ENCODE data around the gene FOXD4. TPM values are rescaled to one million over a fixed set of nuclear protein-coding genes. Genes with fewer than 3 reads are reported as not detected.
"Not testable (repeated sequence)": the region's sequence is repeated elsewhere in the genome, so short reads cannot be mapped to it uniquely, and the experiment has no call there.

FOXD4 gene
- polyA plus RNA-seq, 1 experiment = 0.17 TPM

DNA sequence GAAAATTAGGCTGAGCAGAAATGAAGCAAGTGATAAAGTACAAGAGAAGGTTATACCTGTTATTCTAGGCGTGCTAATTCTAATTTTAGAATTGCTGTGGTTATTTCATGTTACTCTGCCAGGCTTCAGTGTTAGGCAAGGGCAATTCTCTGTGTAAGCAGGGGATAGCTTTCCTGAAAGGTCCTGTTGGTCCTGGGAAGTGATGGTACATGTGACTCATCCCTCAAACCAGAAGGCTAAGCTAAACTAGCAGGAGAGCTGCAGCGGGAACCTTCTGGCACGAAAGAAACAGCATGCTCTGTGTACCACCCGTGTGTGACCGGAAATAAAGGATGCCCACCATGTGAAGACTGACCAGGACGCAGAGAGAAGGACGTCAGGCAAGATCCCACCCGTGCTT, 8.7 kb downstream of the FOXD4 start:
- POLR2A ChIA-PET; H3K27me3 ChIP-seq (ENCODE audit: control insufficient read depth, insufficient read depth, low read length); CTCF ChIA-PET; H3K4me3 ChIP-seq (ENCODE audit: low read depth, low read length); DNase-seq (ENCODE audit: low read depth); H3K36me3 ChIP-seq (ENCODE audit: control insufficient read depth, insufficient read depth, low read length): not testable (repeated sequence)

DNA sequence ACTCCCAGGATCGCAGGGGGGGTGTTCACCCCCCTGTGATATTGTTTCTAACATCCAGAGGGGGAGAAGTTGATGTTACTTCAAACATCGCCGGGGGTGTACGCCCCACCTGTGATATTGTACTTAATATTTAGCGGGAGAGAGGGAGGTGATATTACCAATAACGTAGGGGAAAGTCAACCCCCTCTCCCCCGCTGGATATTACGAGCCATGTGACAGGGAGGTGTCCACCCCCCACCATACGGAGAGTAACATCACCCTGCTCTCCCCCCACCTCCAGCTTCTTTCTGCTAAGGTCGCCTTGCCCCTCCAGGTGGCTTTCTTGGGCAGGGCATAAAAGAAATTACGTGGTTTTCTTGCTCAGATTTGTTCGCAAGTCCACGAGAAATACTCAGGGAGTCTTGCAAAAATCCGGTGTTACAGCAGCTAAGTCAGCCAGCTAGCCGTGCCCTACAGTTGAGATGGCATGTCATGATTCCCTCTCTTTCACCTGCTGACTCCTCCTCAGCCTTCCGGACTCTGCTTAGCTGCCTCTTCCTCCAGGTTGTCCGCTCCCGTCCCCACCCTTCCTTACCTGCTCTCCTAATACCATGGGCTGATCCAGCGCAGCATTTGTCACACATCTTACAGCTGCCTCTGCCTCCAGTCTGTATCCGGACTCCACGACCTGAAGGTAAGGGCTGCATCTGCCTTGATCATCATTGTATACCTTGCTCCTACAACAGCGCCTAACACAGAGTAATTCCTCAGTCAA, 9.3 kb downstream of the FOXD4 start:
- DNase-seq (ENCODE audit: low read depth); H3K36me3 ChIP-seq (ENCODE audit: control insufficient read depth, insufficient read depth, low read length); H3K27me3 ChIP-seq (ENCODE audit: control insufficient read depth, insufficient read depth, low read length); H3K4me3 ChIP-seq (ENCODE audit: low read depth, low read length); CTCF ChIA-PET; POLR2A ChIA-PET: not testable (repeated sequence)

DNA sequence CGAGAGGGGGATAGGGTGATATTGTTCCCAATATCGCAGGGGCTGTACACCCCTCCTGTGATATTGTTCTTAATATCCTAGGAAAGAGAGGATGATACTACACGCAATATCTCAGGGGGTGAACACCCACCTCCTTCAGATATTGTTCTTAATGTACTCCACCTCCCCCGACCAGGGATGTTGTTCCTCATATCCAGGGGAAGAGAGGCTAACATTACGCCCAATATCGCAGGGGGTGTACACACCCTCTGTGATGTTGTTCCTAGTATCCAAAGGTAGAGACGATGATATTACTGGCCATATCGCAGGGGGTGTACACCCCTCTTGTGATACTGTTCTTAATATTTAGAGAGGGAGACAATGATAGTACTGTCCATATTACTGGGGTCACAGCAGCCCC, 12.2 kb downstream of the FOXD4 start:
- H3K4me3 ChIP-seq (ENCODE audit: low read depth, low read length); POLR2A ChIA-PET; H3K27me3 ChIP-seq (ENCODE audit: control insufficient read depth, insufficient read depth, low read length); CTCF ChIA-PET; DNase-seq (ENCODE audit: low read depth); H3K36me3 ChIP-seq (ENCODE audit: control insufficient read depth, insufficient read depth, low read length): not testable (repeated sequence)

DNA sequence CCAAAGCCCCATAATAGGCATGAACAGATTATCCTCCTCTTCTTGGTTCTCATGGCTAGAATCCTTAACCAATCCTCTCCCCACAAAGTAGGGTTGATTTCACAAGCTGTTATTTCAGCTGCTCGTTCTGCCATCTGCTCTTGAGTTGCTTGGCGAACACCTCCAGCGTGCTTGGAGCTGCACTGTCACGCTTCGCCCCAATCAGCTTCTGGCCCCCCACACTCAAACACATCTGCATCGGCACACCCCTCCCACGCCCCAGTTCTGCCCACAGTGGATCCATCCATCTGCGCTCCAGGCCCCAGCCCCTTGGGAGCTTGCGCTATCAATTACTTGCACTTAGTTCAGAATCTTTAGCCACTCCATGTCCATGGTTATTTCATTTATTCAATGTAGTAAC, 17.8 kb downstream of the FOXD4 start:
- H3K27me3 ChIP-seq (ENCODE audit: control insufficient read depth, insufficient read depth, low read length); H3K4me3 ChIP-seq (ENCODE audit: low read depth, low read length); DNase-seq (ENCODE audit: low read depth); H3K36me3 ChIP-seq (ENCODE audit: control insufficient read depth, insufficient read depth, low read length); POLR2A ChIA-PET; CTCF ChIA-PET: not testable (repeated sequence)

DNA sequence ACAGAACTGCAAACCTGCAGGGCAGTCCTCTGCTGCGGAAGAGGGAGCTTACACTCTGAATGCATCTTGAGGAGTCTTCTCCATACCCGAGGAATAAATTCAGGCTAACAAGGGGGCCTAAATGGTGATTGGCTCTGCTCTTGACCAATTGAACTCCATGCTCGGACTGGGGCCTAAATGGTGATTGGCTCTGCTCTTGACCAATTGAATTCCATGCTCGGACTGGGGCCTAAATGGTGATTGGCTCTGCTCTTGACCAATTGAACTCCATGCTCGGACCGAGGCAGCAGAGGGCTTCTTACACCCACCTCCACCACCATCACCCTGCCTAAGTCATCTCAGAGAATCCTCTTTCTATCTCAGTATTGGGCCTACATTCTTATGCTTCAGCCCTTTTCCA, 18.4 kb downstream of the FOXD4 start:
- DNase-seq (ENCODE audit: low read depth); H3K4me3 ChIP-seq (ENCODE audit: low read depth, low read length); POLR2A ChIA-PET; H3K36me3 ChIP-seq (ENCODE audit: control insufficient read depth, insufficient read depth, low read length); H3K27me3 ChIP-seq (ENCODE audit: control insufficient read depth, insufficient read depth, low read length); CTCF ChIA-PET: not testable (repeated sequence)

DNA sequence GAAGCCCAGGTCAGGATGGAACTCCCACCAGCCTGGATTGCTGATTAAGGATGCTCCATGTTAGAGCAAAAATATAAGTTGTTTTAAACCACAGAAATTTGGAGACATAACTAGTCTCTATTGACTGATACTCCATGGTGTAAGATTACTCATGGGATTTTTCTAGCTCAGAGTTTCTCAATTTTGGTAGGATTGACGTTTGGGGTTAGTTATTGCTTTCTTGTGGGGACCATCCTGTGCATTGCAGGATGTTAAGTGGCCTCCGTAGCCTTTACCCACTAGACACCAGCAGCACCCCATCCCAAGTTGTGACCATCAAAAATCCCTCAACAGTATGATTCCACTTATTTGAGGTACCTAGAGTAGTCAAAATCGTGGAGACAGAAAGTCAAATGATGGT, 19.4 kb downstream of the FOXD4 start:
- DNase-seq (ENCODE audit: low read depth); H3K4me3 ChIP-seq (ENCODE audit: low read depth, low read length); CTCF ChIA-PET; H3K27me3 ChIP-seq (ENCODE audit: control insufficient read depth, insufficient read depth, low read length); POLR2A ChIA-PET; H3K36me3 ChIP-seq (ENCODE audit: control insufficient read depth, insufficient read depth, low read length): not testable (repeated sequence)

DNA sequence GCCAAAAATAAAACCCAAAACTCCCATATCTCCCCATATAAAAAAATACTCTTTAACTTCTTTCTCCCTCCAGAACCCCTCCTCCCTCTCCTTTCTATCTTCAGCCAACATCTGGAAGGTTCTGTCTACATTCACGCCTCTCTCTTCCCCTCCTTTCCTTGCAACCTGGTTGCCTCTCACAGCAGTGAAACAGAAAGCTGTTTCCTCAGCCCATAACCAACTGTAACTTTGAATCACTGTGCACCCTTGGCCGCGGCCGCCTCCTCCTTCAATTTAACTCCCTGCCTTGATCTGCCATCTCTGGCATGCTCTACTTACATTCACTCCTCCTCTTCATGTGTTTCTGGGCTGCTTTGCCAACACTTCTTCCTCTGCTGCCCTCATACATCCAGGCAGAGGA, 23.2 kb downstream of the FOXD4 start:
- POLR2A ChIA-PET; CTCF ChIA-PET; H3K4me3 ChIP-seq (ENCODE audit: low read depth, low read length); DNase-seq (ENCODE audit: low read depth); H3K36me3 ChIP-seq (ENCODE audit: control insufficient read depth, insufficient read depth, low read length); H3K27me3 ChIP-seq (ENCODE audit: control insufficient read depth, insufficient read depth, low read length): not testable (repeated sequence)

DNA sequence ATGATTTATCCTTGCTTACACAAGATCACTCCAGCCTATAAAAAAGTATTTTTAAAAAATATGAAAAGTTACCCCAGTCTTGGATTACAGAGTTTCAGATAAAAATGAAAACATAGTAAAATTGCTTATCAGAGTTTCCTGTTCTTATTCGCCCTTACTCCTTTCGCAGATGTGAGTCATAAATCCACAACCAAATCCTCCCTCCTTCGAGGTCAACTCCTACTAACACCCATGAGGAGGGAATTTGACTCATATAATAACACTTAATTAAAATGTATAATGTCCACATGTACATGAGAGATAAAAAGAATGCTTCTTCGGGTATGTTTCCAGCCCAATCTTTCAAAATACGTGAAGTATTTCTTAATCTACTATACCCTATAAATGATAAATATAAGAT, 23.9 kb downstream of the FOXD4 start:
- H3K4me3 ChIP-seq (ENCODE audit: low read depth, low read length); DNase-seq (ENCODE audit: low read depth); H3K36me3 ChIP-seq (ENCODE audit: control insufficient read depth, insufficient read depth, low read length); POLR2A ChIA-PET; H3K27me3 ChIP-seq (ENCODE audit: control insufficient read depth, insufficient read depth, low read length); CTCF ChIA-PET: not testable (repeated sequence)

DNA sequence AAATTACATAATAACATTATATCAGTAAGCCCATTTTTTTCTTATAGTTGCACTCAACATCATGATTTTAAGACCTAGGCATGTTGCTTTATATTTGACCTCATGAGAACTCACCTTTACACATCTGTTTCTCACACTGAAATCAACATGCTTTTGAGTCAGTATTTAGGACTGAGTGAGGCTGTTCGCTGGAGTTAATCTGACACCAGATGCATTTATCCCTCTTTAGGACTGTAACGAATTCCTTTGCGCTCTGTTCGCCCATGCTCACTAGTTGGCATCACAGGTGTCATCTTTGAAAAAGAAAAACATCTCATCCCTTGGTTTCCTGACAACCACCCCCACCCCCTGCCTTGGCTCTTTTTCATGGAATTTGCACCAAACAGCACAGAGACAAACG, 24.3 kb downstream of the FOXD4 start:
- POLR2A ChIA-PET; H3K4me3 ChIP-seq (ENCODE audit: low read depth, low read length); CTCF ChIA-PET; DNase-seq (ENCODE audit: low read depth); H3K27me3 ChIP-seq (ENCODE audit: control insufficient read depth, insufficient read depth, low read length); H3K36me3 ChIP-seq (ENCODE audit: control insufficient read depth, insufficient read depth, low read length): not testable (repeated sequence)

DNA sequence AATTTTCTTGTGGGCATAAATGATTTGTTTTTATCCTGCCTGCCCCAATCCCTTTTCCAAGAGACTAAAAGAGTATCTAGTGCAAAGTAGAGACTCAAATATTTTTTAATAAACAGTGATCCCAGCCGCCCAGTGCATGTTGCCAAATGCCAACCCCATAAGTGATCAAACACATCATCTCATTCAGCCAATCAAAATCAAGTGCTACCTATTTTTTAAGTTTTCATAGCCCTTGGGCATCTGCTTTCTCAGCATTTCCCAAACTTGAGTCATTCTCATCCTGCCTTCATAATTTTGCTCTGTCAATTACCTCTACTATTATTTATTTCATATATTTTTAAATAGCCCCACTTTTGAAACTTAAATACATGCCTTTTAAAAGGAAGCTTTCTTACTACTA, 27.4 kb downstream of the FOXD4 start:
- not testable (repeated sequence) for DNase-seq (ENCODE audit: low read depth)

DNA sequence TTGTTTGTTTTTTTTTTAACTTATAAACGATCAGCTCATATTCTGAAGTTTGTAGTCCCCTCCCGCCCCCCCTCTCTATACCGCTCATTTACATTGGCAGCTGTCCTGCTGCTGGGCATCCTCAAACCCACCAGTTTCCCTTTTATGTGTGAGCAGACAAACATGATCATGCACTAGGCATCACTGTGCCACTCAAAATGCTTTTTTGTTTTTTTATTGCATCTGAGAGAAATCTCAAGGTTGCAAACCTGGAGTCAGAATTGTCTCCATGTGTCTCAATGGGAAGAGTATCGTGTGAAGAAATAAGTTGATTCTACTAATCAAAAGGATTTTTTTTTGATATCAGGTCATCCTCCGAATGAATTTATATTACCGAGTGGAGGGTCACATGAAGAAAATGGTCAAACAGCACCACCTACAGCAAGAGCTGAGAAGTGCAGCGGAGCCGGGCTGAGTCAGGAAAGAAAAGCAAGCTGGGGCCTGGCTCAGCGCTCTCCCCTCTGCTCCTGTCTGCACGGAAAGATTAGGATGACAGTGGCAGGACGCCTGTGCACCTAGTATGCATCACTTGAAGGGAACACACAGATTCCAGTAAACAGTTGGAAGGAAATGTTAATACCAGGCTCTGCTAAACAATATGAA, 29.7 kb downstream of the FOXD4 start:
- H3K27me3 ChIP-seq (ENCODE audit: control insufficient read depth, insufficient read depth, low read length); DNase-seq (ENCODE audit: low read depth); CTCF ChIA-PET; H3K36me3 ChIP-seq (ENCODE audit: control insufficient read depth, insufficient read depth, low read length); H3K4me3 ChIP-seq (ENCODE audit: low read depth, low read length); POLR2A ChIA-PET: not testable (repeated sequence)

More for the DNA sequence above, 27.4 kb downstream of the FOXD4 start:
- H3K4me3 ChIP-seq (ENCODE audit: low read depth, low read length); CTCF ChIA-PET; POLR2A ChIA-PET; H3K27me3 ChIP-seq (ENCODE audit: control insufficient read depth, insufficient read depth, low read length); H3K36me3 ChIP-seq (ENCODE audit: control insufficient read depth, insufficient read depth, low read length): not testable (repeated sequence)

DNA sequence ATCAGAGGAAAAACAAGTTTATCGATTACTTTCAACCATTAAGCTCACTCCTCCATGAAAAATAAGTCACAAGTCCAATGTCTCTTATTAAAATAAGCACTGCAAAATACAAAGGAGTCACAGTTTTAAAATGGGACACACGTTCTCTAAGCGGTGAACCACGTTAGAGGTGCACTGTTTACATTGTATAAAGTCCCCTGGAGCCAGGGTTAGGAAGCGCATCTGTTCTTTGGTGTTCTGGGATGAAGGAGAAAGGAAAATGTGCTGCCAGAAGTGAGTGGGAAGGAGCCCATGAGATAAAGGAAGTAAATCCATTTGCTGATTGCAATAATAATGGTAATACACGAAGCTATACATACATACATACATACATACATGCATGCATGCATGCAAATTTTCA, 30.4 kb downstream of the FOXD4 start:
- H3K36me3 ChIP-seq (ENCODE audit: control insufficient read depth, insufficient read depth, low read length); H3K4me3 ChIP-seq (ENCODE audit: low read depth, low read length); POLR2A ChIA-PET; CTCF ChIA-PET; H3K27me3 ChIP-seq (ENCODE audit: control insufficient read depth, insufficient read depth, low read length); DNase-seq (ENCODE audit: low read depth): not testable (repeated sequence)

DNA sequence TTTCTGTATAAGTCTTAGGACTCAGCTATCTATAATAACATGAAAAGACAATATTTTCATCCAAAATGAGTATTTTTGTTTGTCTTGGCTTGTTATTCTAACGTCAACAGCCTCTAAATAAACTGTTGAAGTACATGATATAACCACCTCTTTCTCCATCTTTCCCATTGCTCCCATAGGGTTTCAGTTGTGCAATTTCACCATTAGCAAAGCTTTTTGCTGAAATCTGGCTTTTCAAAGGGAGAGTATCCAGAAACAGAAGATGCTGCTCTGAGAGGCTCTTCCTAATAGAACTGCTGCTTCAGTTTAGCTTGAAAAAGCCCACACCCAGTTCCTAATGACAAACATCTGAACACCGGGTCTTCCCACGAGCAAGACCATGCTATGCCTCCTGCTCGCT, 31.1 kb downstream of the FOXD4 start:
- H3K36me3 ChIP-seq (ENCODE audit: control insufficient read depth, insufficient read depth, low read length); POLR2A ChIA-PET; H3K27me3 ChIP-seq (ENCODE audit: control insufficient read depth, insufficient read depth, low read length); H3K4me3 ChIP-seq (ENCODE audit: low read depth, low read length); DNase-seq (ENCODE audit: low read depth); CTCF ChIA-PET: not testable (repeated sequence)

DNA sequence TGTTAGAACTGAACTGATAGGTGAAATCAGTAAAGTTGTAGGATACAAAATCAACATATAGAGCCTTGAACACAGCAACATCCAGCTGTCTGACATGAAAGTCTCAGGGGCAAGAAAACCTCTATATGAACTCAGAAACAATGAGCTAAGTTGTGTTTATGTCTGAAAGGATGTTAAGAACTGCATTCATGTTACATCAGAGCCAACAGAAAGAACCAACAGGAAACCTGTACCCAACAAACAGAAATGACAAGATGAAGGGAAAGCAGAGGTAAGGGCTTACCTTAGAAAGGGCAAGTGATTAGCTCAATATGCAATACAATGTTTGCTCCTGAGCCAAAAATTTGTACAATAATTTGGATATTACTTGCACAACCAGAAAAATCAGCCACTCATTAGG, 31.5 kb downstream of the FOXD4 start:
- CTCF ChIA-PET, POLR2A ChIA-PET: not testable (repeated sequence)

More for the DNA sequence above, 31.5 kb downstream of the FOXD4 start:
- not testable (repeated sequence) for H3K4me3 ChIP-seq (ENCODE audit: low read depth, low read length); DNase-seq (ENCODE audit: low read depth); H3K27me3 ChIP-seq (ENCODE audit: control insufficient read depth, insufficient read depth, low read length); H3K36me3 ChIP-seq (ENCODE audit: control insufficient read depth, insufficient read depth, low read length)

Data from BJ (cell line).